Activated T-cell treated with anti-CD3 and anti-CD28 coated beads for 1 hour (primary cell): ENCODE data around the gene MZT2B.
"Not testable (repeated sequence)": the region's sequence is repeated elsewhere in the genome, so short reads cannot be mapped to it uniquely, and the experiment has no call there.

ENCODE experiments used
- DNase-seq: peaks from one replicate; pipeline ENCODE4 v3.0.0-alpha.2; 2020; ENCODE audit warnings: low read depth

The MZT2B gene

DNA sequence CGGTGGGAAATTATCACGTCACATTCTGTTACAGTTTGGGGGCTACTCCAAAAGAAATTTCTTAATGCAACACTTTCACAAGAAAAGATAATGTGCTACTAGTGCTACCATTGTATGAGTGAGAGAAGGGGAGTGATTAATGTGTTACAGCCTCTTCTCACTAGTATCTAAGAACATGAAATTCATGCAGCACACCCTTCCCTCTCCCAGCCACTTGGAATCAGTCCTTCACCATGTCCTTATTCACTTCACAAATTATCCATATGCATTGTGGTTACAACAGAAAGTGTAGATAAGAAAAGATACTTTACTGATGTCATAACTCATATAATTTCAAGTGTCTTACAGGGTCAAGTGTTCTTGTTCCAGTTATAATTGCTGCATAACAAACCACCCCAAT lies 37.1 kb downstream of the MZT2B start:
- DNase-seq: not testable (repeated sequence)

DNA sequence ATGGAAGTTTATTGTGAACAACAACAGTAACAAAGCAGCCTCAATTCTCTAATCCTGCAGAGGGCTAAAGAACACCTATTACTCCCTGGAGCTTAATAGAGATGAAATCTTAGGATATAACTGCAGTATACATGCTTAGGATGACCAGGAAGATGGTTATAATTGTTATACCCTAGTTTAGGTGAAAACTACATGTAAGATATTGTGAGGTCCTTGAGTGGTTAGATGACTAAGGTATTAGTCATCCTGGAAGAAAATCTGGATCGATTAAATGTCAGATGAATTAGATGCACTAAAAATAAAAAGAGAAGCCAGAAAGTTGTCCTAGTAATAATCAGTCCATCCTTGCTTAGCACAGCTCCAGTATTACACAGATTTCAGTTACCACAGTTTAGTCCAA lies 38.4 kb downstream of the MZT2B start:
- DNase-seq: not testable (repeated sequence)

DNA sequence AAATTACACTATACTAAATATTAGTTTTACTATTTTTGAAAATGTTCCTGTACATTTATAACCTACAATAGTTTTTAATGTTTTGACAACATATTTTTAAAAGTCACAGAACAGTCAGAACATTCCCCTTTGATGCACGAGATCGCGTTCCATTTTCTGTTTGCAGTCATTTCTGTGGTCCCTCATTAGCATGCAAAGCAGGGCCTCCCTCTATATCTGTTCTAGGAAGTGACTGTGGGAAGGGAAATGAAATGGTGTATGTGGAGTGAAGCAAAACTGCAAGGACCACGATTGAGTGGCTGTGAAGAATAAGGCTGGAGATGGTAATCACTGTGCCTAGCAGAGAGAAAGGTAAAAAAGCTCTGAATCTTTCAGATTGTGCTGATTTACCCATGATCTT lies 40.5 kb downstream of the MZT2B start:
- not testable (repeated sequence) for DNase-seq

DNA sequence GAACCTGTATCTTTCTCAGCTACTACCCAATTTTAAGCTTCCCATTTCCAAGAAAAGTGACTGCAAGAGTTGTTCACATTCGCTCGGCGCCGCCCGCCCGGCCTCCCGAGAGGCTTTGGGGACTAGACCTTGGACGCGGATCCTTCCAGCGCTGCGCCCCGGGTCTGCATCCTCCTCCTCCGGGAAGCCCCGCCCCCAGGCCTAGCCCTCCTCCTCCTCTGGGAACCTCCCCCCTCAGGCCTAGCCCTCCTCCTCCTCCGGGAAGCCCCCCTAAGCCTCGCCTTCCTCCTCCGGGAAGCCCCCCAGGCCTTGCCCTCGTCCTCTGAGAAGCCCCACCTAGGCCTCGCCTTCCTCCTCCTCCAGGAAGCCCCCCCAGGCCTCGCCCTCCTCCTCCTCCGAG lies 45.9 kb downstream of the MZT2B start:
- not testable (repeated sequence) for DNase-seq

DNA sequence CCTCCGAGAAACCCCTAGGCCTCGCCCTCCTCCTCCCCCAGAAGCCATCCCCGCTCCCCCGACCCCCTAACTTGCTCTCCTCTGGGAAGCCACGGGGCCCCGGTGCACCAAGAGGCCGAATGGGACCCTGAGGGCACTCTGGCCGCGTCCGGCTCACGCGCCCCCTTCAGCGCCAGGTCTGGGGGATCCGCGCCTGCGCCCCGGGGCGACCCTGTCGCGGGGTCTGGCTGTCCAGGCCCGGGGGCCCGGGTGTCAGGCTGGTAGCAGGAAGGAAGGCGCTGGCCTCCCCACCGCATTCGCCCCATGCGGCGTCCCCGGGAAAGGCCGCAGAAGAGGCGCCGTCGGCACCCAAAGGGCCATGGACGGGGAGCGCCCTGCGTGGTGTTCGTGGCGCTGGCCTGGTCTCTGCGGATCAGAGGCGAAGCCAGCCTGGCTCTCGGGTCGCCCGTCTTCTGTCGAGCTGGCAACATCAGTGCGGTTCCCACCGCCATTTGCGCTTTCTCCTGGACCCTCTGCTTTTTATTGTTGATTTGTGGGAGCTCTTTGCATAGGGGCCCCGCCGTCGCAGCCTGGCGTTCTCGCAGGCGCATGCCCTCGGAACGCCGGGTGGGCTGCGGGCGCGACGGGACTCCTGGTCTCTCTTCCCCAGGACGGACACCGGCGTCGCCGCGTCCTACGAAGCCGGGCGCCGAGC lies 46.6 kb downstream of the MZT2B start:
- not testable (repeated sequence) for DNase-seq

DNA sequence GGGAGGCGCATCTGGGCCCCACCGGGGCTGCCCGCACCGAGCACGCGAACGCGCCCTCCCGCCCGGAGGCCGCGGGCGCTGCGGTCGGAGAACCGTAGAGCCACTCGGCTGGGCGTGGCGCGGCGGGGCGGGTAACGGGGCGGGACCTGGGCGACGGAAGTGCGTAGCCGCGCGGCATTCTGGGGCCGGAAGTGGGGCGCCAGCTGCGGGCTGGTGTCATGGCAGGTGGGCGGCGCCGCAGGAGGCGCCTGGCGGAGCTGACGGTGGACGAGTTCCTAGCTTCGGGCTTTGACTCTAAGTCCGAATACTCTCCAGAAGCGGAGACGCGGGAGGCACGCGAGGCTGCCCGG lies 47.1 kb downstream of the MZT2B start:
- DNase-seq: not testable (repeated sequence)

DNA sequence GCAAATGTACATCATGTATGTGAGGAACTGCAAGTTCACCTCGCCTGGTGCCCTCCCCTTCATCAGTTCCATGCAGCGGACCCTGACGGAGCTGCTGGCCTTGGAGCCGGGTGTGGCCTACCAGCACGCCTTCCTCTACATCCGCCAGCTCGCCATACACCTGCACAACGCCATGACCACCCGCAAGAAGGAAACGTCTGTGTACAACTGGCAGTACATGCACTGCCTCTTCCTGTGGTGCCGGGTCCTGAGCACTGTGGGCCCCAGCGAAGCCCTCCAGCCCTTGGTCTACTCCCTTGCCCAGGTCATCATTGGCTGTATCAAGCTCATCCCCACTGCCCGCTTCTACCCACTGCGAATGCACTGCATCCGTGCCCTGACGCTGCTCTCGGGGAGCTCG lies 48.3 kb downstream of the MZT2B start:
- not testable (repeated sequence) for DNase-seq

DNA sequence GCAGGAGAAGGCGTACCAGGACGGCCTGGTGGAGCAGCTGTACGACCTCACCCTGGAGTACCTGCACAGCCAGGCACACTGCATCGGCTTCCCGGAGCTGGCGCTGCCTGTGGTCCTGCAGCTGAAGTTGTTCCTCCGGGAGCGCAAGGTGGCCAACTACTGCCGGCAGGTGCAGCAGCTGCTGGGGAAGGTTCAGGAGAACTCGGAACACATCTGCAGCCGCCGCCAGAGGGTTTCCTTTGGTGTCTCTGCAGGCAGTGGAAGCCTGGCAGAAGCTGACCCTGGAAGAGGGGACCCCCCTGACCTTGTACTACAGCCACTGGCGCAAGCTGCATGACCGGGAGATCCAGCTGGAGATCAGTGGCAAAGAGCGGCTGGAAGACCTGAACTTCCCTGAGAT lies 48.8 kb downstream of the MZT2B start:
- not testable (repeated sequence) for DNase-seq

DNA sequence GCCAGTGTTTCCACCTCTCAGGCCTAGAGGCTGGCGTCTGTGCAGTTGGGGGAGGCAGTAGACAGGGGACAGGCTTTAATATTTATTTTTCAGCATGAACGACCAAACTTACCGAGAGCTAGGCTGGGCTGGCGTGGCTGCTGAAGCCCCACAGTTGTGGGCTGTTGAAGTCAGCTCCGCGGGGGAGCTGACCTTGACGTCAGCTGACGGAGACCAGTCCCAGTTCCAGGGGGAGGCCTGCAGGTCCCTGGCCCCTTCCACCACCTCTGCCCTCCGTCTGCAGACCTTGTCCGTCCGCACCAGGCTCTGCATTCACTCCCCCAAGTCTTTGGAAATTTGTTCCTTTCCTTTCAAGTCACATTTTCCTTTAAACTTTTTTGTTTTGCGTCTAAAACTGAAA lies 49.6 kb downstream of the MZT2B start:
- DNase-seq: no peak

DNA sequence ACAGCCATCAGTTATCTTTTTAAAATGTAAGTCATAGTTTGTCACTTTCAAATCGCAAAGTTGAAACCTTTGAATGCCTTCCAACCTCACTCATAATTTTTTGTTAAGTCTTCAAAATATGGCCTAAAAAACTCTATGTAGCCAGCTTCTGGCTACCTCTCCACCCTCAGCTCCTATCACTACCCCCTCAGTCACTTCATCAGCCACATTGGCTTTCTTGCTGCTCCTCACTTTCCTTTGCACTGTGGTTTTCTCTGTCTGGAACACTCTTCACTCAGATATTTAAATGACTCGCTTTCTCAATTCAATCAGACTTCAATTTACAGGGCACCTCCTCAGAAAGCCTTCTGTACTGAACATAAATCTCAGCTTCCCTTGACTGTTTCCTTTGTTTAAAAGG lies 51.0 kb downstream of the MZT2B start:
- not testable (repeated sequence) for DNase-seq

DNA sequence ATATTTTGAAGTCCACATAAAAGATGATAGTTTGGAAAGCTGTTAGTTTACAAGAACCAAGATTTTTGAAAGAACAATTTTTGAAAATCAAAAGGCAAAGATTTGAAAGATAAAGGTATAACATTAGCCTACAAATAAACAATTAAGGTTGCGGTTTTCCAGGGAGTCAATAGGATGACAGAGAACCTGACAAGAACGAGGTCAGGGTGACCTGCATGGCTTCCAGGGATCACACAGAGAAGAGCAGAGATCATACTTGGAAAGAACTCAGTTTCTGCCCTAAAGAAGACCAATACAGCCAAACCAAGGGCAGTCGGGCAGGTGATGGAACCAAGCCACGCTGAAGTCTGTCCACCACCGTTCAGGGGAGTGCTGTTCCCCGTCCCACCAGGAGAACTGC lies 57.5 kb downstream of the MZT2B start:
- DNase-seq: not testable (repeated sequence)
